H9 (cell line): Measurements from ENCODE around the gene GCLC. TPM values are rescaled to one million over a fixed set of nuclear protein-coding genes. Genes with fewer than 3 reads are reported as not detected.

ENCODE experiments used
- DNase-seq: peaks from one replicate; pipeline ENCODE4 v3.0.0-alpha.2; 2017
- H2AFZ ChIP-seq: one replicate; pipeline ENCODE4 v1.6.1; 2013; ENCODE audit warnings: mild to moderate bottlenecking, low read length, control low read depth, moderate library complexity
- H2AK5ac ChIP-seq: 2 replicates; pipeline ENCODE4 v1.6.1; 2013; ENCODE audit warnings: low read length, control low read depth, mixed read lengths; ENCODE audit not compliant: insufficient read length
- H2BK120ac ChIP-seq: one replicate; pipeline ENCODE4 v1.6.1; 2013; ENCODE audit warnings: low read depth, mild to moderate bottlenecking, low read length, control low read depth, inconsistent platforms; ENCODE audit not compliant: poor library complexity, severe bottlenecking
- H2BK12ac ChIP-seq: 2 replicates; pipeline ENCODE4 v1.6.1; 2013; ENCODE audit warnings: low read length, control low read depth, mixed read lengths, low read depth; ENCODE audit not compliant: insufficient read length
- H2BK15ac ChIP-seq: 2 replicates; pipeline ENCODE4 v1.6.1; 2013; ENCODE audit warnings: low read depth, low read length, control low read depth
- H2BK20ac ChIP-seq: one replicate; pipeline ENCODE4 v1.6.1; 2013; ENCODE audit warnings: low read depth, mild to moderate bottlenecking, low read length, control low read depth, inconsistent platforms; ENCODE audit not compliant: poor library complexity, severe bottlenecking
- H2BK5ac ChIP-seq: 2 replicates; pipeline ENCODE4 v1.6.1; 2013; ENCODE audit warnings: low read length, control low read depth, mixed read lengths; ENCODE audit not compliant: insufficient read length
- H3K14ac ChIP-seq: 2 replicates; pipeline ENCODE4 v1.6.1; 2013; ENCODE audit warnings: low read length, control low read depth; ENCODE audit not compliant: insufficient read depth
- H3K18ac ChIP-seq: 2 replicates; pipeline ENCODE4 v1.6.1; 2013; ENCODE audit warnings: low read depth, mild to moderate bottlenecking, mixed read lengths, low read length, control low read depth; ENCODE audit not compliant: insufficient read length
- H3K23ac ChIP-seq: 2 replicates; pipeline ENCODE4 v1.6.1; 2013; ENCODE audit warnings: low read length, control low read depth, mixed read lengths, low read depth; ENCODE audit not compliant: insufficient read length
- H3K23me2 ChIP-seq: 2 replicates; pipeline ENCODE4 v1.6.1; 2013; ENCODE audit warnings: low read depth, mild to moderate bottlenecking, mixed read lengths, low read length, control low read depth; ENCODE audit not compliant: insufficient read length, poor library complexity, severe bottlenecking
- H3K27ac ChIP-seq: 2 replicates; pipeline ENCODE4 v1.5.1; 2013; ENCODE audit warnings: low read length, control low read depth, mixed read lengths, low read depth; ENCODE audit not compliant: insufficient read length
- H3K27me3 ChIP-seq: 2 replicates; pipeline ENCODE4 v1.6.1; 2013; ENCODE audit warnings: low read length, control low read depth, inconsistent platforms; ENCODE audit not compliant: insufficient read depth
- H3K4ac ChIP-seq: 2 replicates; pipeline ENCODE4 v1.6.1; 2013; ENCODE audit warnings: low read depth, mild to moderate bottlenecking, control low read depth, inconsistent platforms, low read length, moderate library complexity
- H3K4me1 ChIP-seq: 2 replicates; pipeline ENCODE4 v1.6.1; 2013; ENCODE audit warnings: low read length, control low read depth, inconsistent platforms; ENCODE audit not compliant: insufficient read depth
- H3K4me2 ChIP-seq: 2 replicates; pipeline ENCODE4 v1.6.1; 2013; ENCODE audit warnings: low read length, control low read depth, mixed read lengths; ENCODE audit not compliant: insufficient read length, insufficient read depth
- H3K56ac ChIP-seq: 2 replicates; pipeline ENCODE4 v1.6.1; 2013; ENCODE audit warnings: low read depth, mild to moderate bottlenecking, mixed read lengths, low read length, control low read depth; ENCODE audit not compliant: insufficient read length
- H3K79me1 ChIP-seq: 2 replicates; pipeline ENCODE4 v1.6.1; 2013; ENCODE audit warnings: low read depth, mild to moderate bottlenecking, moderate library complexity, low read length, control low read depth, inconsistent platforms; ENCODE audit not compliant: insufficient read depth, poor library complexity, severe bottlenecking
- H3K79me2 ChIP-seq: 2 replicates; pipeline ENCODE4 v1.6.1; 2013; ENCODE audit warnings: low read length, control low read depth, inconsistent platforms; ENCODE audit not compliant: insufficient read depth
- H3K9ac ChIP-seq: 2 replicates; pipeline ENCODE4 v1.6.1; 2013; ENCODE audit warnings: low read length, control low read depth, mixed read lengths; ENCODE audit not compliant: insufficient read length; ENCODE audit errors: extremely low read depth
- H3K9me3 ChIP-seq: one replicate; pipeline ENCODE4 v1.6.1; 2013; ENCODE audit warnings: low read depth, low read length, inconsistent platforms; ENCODE audit not compliant: control insufficient read depth
- H3T11ph ChIP-seq: one replicate; pipeline ENCODE4 v1.6.1; 2013; ENCODE audit warnings: mild to moderate bottlenecking, low read length, control low read depth, inconsistent platforms
- H4K20me1 ChIP-seq: one replicate; pipeline ENCODE4 v1.6.1; 2013; ENCODE audit not compliant: control insufficient read depth, insufficient read length, insufficient read depth
- H4K5ac ChIP-seq: 2 replicates; pipeline ENCODE4 v1.6.1; 2013; ENCODE audit warnings: low read depth, mild to moderate bottlenecking, mixed read lengths, low read length, control low read depth; ENCODE audit not compliant: insufficient read length
- H4K8ac ChIP-seq: replicated peaks from 2 replicates; pipeline ENCODE4 v1.6.1; 2013; ENCODE audit warnings: low read length, control low read depth, mixed read lengths, low read depth; ENCODE audit not compliant: insufficient read length
- H4K91ac ChIP-seq: 2 replicates; pipeline ENCODE4 v1.6.1; 2013; ENCODE audit warnings: low read depth, mild to moderate bottlenecking, moderate library complexity, mixed read lengths, low read length, control low read depth; ENCODE audit not compliant: insufficient read length
- H3K27ac Mint-ChIP-seq, 3 experiments: 2 replicates in 2 of 3; 3 replicates in 1 of 3; pipeline ENCODE4 v1.8.0; 2020 to 2021; ENCODE audit warnings: mixed read lengths in 3 of 3, mild to moderate bottlenecking in 1 of 3, moderate library complexity in 1 of 3
- H3K27me3 Mint-ChIP-seq: 2 replicates; pipeline ENCODE4 v1.8.0; 2021; ENCODE audit warnings: low read depth, mild to moderate bottlenecking, moderate library complexity, mixed read lengths
- H3K36me3 Mint-ChIP-seq, 3 experiments: 2 replicates in 2 of 3; 3 replicates in 1 of 3; pipeline ENCODE4 v1.8.0; 2020 to 2021; ENCODE audit warnings: low read depth in 3 of 3, mixed read lengths in 3 of 3; ENCODE audit not compliant: insufficient read depth in 1 of 3
- H3K4me1 Mint-ChIP-seq, 2 experiments: 2 replicates each; pipeline ENCODE4 v1.8.0; 2020; ENCODE audit warnings: mixed read lengths in 2 of 2
- H3K4me3 Mint-ChIP-seq, 2 experiments: 2 replicates in 1 of 2; 3 replicates in 1 of 2; pipeline ENCODE4 v1.8.0; 2020 to 2021; ENCODE audit warnings: mild to moderate bottlenecking in 2 of 2, mixed read lengths in 2 of 2, moderate library complexity in 1 of 2
- H3K9me3 Mint-ChIP-seq, 2 experiments: 2 replicates in 1 of 2; 3 replicates in 1 of 2; pipeline ENCODE4 v1.8.0; 2020; ENCODE audit warnings: mild to moderate bottlenecking in 2 of 2, mixed read lengths in 2 of 2, moderate library complexity in 1 of 2
- CTCF ChIP-seq: fragments of 200-600 bp; sonication (generic); conservative IDR thresholded peaks from 3 replicates; pipeline ENCODE4 v1.8.0; 2021; ENCODE audit warnings: antibody characterized with exemption, mild to moderate bottlenecking
- WGBS: extraction: QIAGEN DNeasy Blood & Tissue Kit; methylation state at CpG from one replicate; pipeline ENCODE4 v1.1.7; 2013; ENCODE audit warnings: missing lambda C conversion rate, low lambda C conversion rate, mixed read lengths; ENCODE audit not compliant: insufficient read length; ENCODE audit errors: extremely low coverage; 5-methylcytosine and 5-hydroxymethylcytosine counted together
- total RNA-seq: library from RNA; stranded (reverse); gene quantifications from 2 replicates; pipeline ENCODE4 v1.2.1, GENCODE V29; 2021

GCLC gene
- total RNA-seq, 1 experiment from 2014 or later, result 55.5 TPM

DNA sequence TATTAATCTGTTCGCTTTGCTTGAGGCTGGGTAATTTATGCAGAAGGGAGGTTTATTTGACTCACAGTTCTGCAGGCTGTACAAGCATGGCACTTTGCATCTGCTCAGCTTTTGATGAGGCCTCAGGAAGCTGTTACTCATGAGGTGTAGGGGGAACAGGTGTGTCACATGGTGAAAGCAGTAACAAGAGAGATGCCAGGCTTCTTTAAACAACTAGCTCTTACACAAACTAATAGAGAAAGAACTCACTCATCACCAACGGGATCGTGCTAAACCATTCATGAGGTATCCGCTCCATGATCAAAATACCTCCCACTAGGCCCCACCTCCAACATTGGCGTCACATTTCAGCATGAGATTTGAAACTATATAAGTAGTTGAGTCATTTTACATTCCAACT is 34.4 kb upstream of the GCLC start:
- H3K23me2 ChIP-seq, result no peaks in the 10 kb centered on the region
- H4K20me1 ChIP-seq, result no peaks in the 10 kb centered on the region
- Mint-ChIP-seq H3K9me3 (no peaks in the 10 kb centered on the region), H3K4me1 (peaks cover 4 to 5% of the 10 kb centered on the region in 2 experiments; a peak in 3 of 4 replicates), H3K36me3 (no peaks in the 10 kb centered on the region), H3K4me3 (no peak overlapping the region), H3K27me3 (no peaks in the 10 kb centered on the region), H3K27ac (no peak overlapping the region)
- H2BK12ac ChIP-seq, result no peak overlapping the region
- H4K8ac ChIP-seq, result no peak overlapping the region
- H4K5ac ChIP-seq, result no peak overlapping the region
- H3K4me1 ChIP-seq, result no peaks in the 10 kb centered on the region
- no peak overlapping the region for H3K23ac ChIP-seq
- H2BK15ac ChIP-seq, result no peak overlapping the region
- H3K14ac ChIP-seq, result no peak overlapping the region
- no peak for TF ChIP-seq CTCF
- no peak overlapping the region for H2AK5ac ChIP-seq
- no peak overlapping the region for H2BK20ac ChIP-seq
- no peak overlapping the region for H3K4me2 ChIP-seq
- no peak overlapping the region for H4K91ac ChIP-seq
- H3K4ac ChIP-seq, result no peak overlapping the region
- no peak overlapping the region for H3K56ac ChIP-seq
- DNase-seq, result no peak
- no peak overlapping the region for H2BK120ac ChIP-seq
- H2BK5ac ChIP-seq, result no peak overlapping the region
- no peak overlapping the region for H3K18ac ChIP-seq
- H3K9ac ChIP-seq, result no peak overlapping the region
- no peaks in the 10 kb centered on the region for H3K27me3 ChIP-seq
- no peak overlapping the region for H3K27ac ChIP-seq
- no peaks in the 10 kb centered on the region for H3K79me2 ChIP-seq
- H3K79me1 ChIP-seq, result no peaks in the 10 kb centered on the region
- no peak overlapping the region for H3T11ph ChIP-seq
- H3K9me3 ChIP-seq, result no peaks in the 10 kb centered on the region
- no peak overlapping the region for H2AFZ ChIP-seq
- no CpG with 5 or more reads among the region's 5 CpGs for WGBS
